Gastroesophageal sphincter (tissue), 4 donors: Measurements from ENCODE around the gene ADAMTS12. TPM values are rescaled to one million over a fixed set of nuclear protein-coding genes. Genes with fewer than 3 reads are reported as not detected.

Experiments used
- ATAC-seq: fragments of 150-250 bp; one replicate; pipeline ENCODE4 v1.9.1; 2016; ENCODE audit warnings: mild to moderate bottlenecking, moderate library complexity
- H3K27ac ChIP-seq, 4 donors: fragments of 200-600 bp; sonication (generic) in 3 of 4; 1 replicate in 3 of 4; 2 replicates in 1 of 4; pipeline ENCODE4 v1.5.1; 2016 to 2019
- H3K27me3 ChIP-seq: fragments of 200-600 bp; sonication (generic); one replicate; pipeline ENCODE4 v1.5.1; 2019
- H3K36me3 ChIP-seq, 2 donors: fragments of 200-600 bp; sonication (generic); one replicate each; pipeline ENCODE4 v1.5.1; 2019; ENCODE audit warnings: control low read depth in 1 of 2
- H3K4me1 ChIP-seq, 3 donors: fragments of 200-600 bp; sonication (generic); 1 replicate in 2 of 3; 2 replicates in 1 of 3; pipeline ENCODE4 v1.5.1; 2016 to 2019; ENCODE audit warnings: control low read depth in 2 of 3
- H3K4me3 ChIP-seq, 2 donors: fragments of 200-600 bp; sonication (generic); one replicate each; pipeline ENCODE4 v1.5.1; 2019; ENCODE audit warnings: mild to moderate bottlenecking in 1 of 2, moderate library complexity in 1 of 2
- H3K9me3 ChIP-seq, 3 donors: fragments of 200-600 bp; sonication (generic); one replicate each; pipeline ENCODE4 v1.5.1; 2017 to 2019; ENCODE audit warnings: control low read depth in 2 of 3
- EP300 ChIP-seq: sonication (generic); formaldehyde crosslinking; IDR thresholded peaks from one replicate; pipeline ENCODE4 v1.6.1; 2017; ENCODE audit warnings: antibody characterized with exemption, mild to moderate bottlenecking
- POLR2A ChIP-seq, 2 donors: fragments of 450-650 bp; IDR thresholded peaks; one replicate each; pipeline ENCODE4 v1.6.1; 2017; ENCODE audit warnings: antibody characterized with exemption in 2 of 2, mild to moderate bottlenecking in 2 of 2, moderate library complexity in 1 of 2
- POLR2AphosphoS5 ChIP-seq: sonication (generic); formaldehyde crosslinking; IDR thresholded peaks from one replicate; pipeline ENCODE4 v1.6.1; 2017; ENCODE audit warnings: antibody characterized with exemption
- WGBS, 2 donors: methylation state at CpG; one replicate each; pipeline ENCODE4 v1.1.5; 2018; ENCODE audit warnings: low coverage in 1 of 2; 5-methylcytosine and 5-hydroxymethylcytosine counted together
- total RNA-seq, 4 donors: library from RNA; depleted of rRNA; stranded (reverse); fragments of >200 nt; gene quantifications; one replicate each; pipeline ENCODE4 v1.1.0, GENCODE V29; 2016
- TF ChIP-seq, protein P1 (sequence below), 4 experiments: fragments of 200-600 bp in 2 of 4; fragments of 450-650 bp in 2 of 4; sonication (generic) in 1 of 4; IDR thresholded peaks; one replicate each; pipeline ENCODE4 v1.5.1; 2017 to 2019; ENCODE audit warnings: antibody characterized with exemption in 4 of 4, mild to moderate bottlenecking in 2 of 4, moderate library complexity in 2 of 4

The ADAMTS12 gene
- total RNA-seq, 4 donors from 2014 or later: 2.6 to 6.5 (median 5.2) TPM

- Histone ChIP-seq H3K9me3 (peaks cover 0 to 18% (median 0%) of the 10 kb centered on the region in 3 donors), H3K27ac (no peak overlapping the region), H3K27me3 (no peaks in the 10 kb centered on the region), H3K4me1 (no peaks in the 10 kb centered on the region), H3K4me3 (no peak overlapping the region), H3K36me3 (no peaks in the 10 kb centered on the region)
- no peak for TF ChIP-seq POLR2A (IDR thresholded peaks at IDR 0.05)
- TF ChIP-seq, protein P1, sequence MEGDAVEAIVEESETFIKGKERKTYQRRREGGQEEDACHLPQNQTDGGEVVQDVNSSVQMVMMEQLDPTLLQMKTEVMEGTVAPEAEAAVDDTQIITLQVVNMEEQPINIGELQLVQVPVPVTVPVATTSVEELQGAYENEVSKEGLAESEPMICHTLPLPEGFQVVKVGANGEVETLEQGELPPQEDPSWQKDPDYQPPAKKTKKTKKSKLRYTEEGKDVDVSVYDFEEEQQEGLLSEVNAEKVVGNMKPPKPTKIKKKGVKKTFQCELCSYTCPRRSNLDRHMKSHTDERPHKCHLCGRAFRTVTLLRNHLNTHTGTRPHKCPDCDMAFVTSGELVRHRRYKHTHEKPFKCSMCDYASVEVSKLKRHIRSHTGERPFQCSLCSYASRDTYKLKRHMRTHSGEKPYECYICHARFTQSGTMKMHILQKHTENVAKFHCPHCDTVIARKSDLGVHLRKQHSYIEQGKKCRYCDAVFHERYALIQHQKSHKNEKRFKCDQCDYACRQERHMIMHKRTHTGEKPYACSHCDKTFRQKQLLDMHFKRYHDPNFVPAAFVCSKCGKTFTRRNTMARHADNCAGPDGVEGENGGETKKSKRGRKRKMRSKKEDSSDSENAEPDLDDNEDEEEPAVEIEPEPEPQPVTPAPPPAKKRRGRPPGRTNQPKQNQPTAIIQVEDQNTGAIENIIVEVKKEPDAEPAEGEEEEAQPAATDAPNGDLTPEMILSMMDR (IDR thresholded peaks at IDR 0.05): no peak
- no peak for TF ChIP-seq EP300
- no peak for TF ChIP-seq POLR2AphosphoS5
- 67 to 86% methylated on average over 1 of the region's 1 CpG for WGBS, 2 donors
- no peak for ATAC-seq
These were observed 106.2 kb downstream of the ADAMTS12 start for GRCh38 chr5:33785571-33785970.

- H3K9me3 ChIP-seq: peaks cover 0 to 29% (median 0%) of the 10 kb centered on the region in 3 donors
- no peaks in the 10 kb centered on the region for H3K4me1 ChIP-seq
- ATAC-seq: peak; percentile 22
- H3K27ac ChIP-seq: no peak overlapping the region
- H3K36me3 ChIP-seq: no peaks in the 10 kb centered on the region
- TF ChIP-seq EP300: no peak
- TF ChIP-seq POLR2A (IDR thresholded peaks at IDR 0.05): no peak
- no peak for TF ChIP-seq POLR2AphosphoS5
- TF ChIP-seq, protein P1 (IDR thresholded peaks at IDR 0.05): no peak
- H3K4me3 ChIP-seq: no peak overlapping the region
- no peaks in the 10 kb centered on the region for H3K27me3 ChIP-seq
These were observed 110.5 kb downstream of the ADAMTS12 start for GRCh38 chr5:33781286-33781685.

GRCh38 chr5:33776151-33776660 is 115.6 kb downstream of the ADAMTS12 start:
- no peaks in the 10 kb centered on the region for H3K36me3 ChIP-seq
- H3K4me1 ChIP-seq: peaks cover 0 to 16% (median 3%) of the 10 kb centered on the region in 3 donors
- H3K4me3 ChIP-seq: no peak overlapping the region
- no peak overlapping the region for H3K27ac ChIP-seq
- no peaks in the 10 kb centered on the region for H3K27me3 ChIP-seq
- ATAC-seq: no peak
- peaks cover 0 to 10% (median 0%) of the 10 kb centered on the region in 3 donors for H3K9me3 ChIP-seq
- 91 to 100% methylated on average over 2 of the region's 2 CpGs for WGBS, 2 donors
- TF ChIP-seq, protein P1 (IDR thresholded peaks at IDR 0.05): no peak
- TF ChIP-seq POLR2AphosphoS5: no peak
- TF ChIP-seq POLR2A (IDR thresholded peaks at IDR 0.05): no peak
- TF ChIP-seq EP300: no peak

GRCh38 chr5:33774341-33774740 is 117.4 kb downstream of the ADAMTS12 start:
- Histone ChIP-seq H3K36me3 (no peaks in the 10 kb centered on the region), H3K9me3 (peaks cover 0 to 10% (median 0%) of the 10 kb centered on the region in 3 donors), H3K27ac (no peak overlapping the region), H3K4me3 (no peak overlapping the region), H3K4me1 (peaks cover 0 to 19% (median 3%) of the 10 kb centered on the region in 3 donors), H3K27me3 (no peaks in the 10 kb centered on the region)
- ATAC-seq: no peak
- WGBS, 2 donors: 24 to 86% methylated on average over 1 of the region's 1 CpG
- TF ChIP-seq POLR2A (IDR thresholded peaks at IDR 0.05) (no peak), EP300 (no peak), POLR2AphosphoS5 (no peak)
- TF ChIP-seq, protein P1 (IDR thresholded peaks at IDR 0.05): no peak

GRCh38 chr5:33772380-33772897 is 119.4 kb downstream of the ADAMTS12 start:
- no peaks in the 10 kb centered on the region for H3K36me3 ChIP-seq

More at GRCh38 chr5:33772380-33772897, 119.4 kb downstream of the ADAMTS12 start:
- Histone ChIP-seq H3K4me1 (peaks cover 0 to 32% (median 3%) of the 10 kb centered on the region in 3 donors), H3K9me3 (no peaks in the 10 kb centered on the region), H3K4me3 (no peak overlapping the region), H3K27me3 (no peaks in the 10 kb centered on the region), H3K27ac (peak overlapping the region in 1 of 4 donors; percentile 41)
- 18 to 23% methylated on average over 2 of the region's 2 CpGs for WGBS, 2 donors
- TF ChIP-seq POLR2A (IDR thresholded peaks at IDR 0.05) (no peak), POLR2AphosphoS5 (peak; percentile 8)
- TF ChIP-seq, protein P1 (IDR thresholded peaks at IDR 0.05): no peak
- ATAC-seq: peak; percentile 34
